ENCODE measurements around the gene ASTE1.

The ASTE1 gene

GRCh38 chr3:131036200-131036816 is 9.7 kb upstream of the ASTE1 start:
- in situ Hi-C loops (cut with HindIII; ENCODE audit: low pct_unique_long_range_greater_than_20kb, low sequenced_read_pairs) = no loop called here
- TF ChIP-seq JUND (IDR thresholded peaks at IDR 0.05; ENCODE audit: low read depth) = no peak
- DNase-seq (ENCODE audit: low read depth in 1 of 2, low spot score in 1 of 2) = no peak

GRCh38 chr3:131033480-131034080 is 7.0 kb upstream of the ASTE1 start:
- DNase-seq (ENCODE audit: low read depth in 1 of 2, low spot score in 1 of 2) = peak; percentile 21 to 74
- TF ChIP-seq JUND (IDR thresholded peaks at IDR 0.05; ENCODE audit: low read depth) = no peak
- in situ Hi-C loops (cut with HindIII; ENCODE audit: low pct_unique_long_range_greater_than_20kb, low sequenced_read_pairs) = no loop called here

- TF ChIP-seq JUND (IDR thresholded peaks at IDR 0.05; ENCODE audit: low read depth) = no peak
- in situ Hi-C loops (cut with HindIII; ENCODE audit: low pct_unique_long_range_greater_than_20kb, low sequenced_read_pairs) = no loop called here
- DNase-seq (ENCODE audit: low read depth in 1 of 2, low spot score in 1 of 2) = no peak
Observed at GRCh38 chr3:131031660-131032059, 5.0 kb upstream of the ASTE1 start.

GRCh38 chr3:131028844-131029243 is 2.2 kb upstream of the ASTE1 start:
- DNase-seq (ENCODE audit: low read depth in 1 of 2, low spot score in 1 of 2) = no peak
- in situ Hi-C loops (cut with HindIII; ENCODE audit: low pct_unique_long_range_greater_than_20kb, low sequenced_read_pairs) = no loop called here
- TF ChIP-seq JUND (IDR thresholded peaks at IDR 0.05; ENCODE audit: low read depth) = no peak

GRCh38 chr3:131025539-131025938 is 1.1 kb downstream of the ASTE1 start:
- in situ Hi-C loops (cut with HindIII; ENCODE audit: low pct_unique_long_range_greater_than_20kb, low sequenced_read_pairs) = no loop called here
- no peak for DNase-seq (ENCODE audit: low read depth in 1 of 2, low spot score in 1 of 2)
- no peak for TF ChIP-seq JUND (IDR thresholded peaks at IDR 0.05; ENCODE audit: low read depth)

- in situ Hi-C loops (cut with HindIII; ENCODE audit: low pct_unique_long_range_greater_than_20kb, low sequenced_read_pairs) = no loop called here
- DNase-seq (ENCODE audit: low read depth in 1 of 2, low spot score in 1 of 2) = no peak
- TF ChIP-seq JUND (IDR thresholded peaks at IDR 0.05; ENCODE audit: low read depth) = no peak
Observed at GRCh38 chr3:131020122-131020693, 6.4 kb downstream of the ASTE1 start.

GRCh38 chr3:131018970-131019369 is 7.7 kb downstream of the ASTE1 start:
- in situ Hi-C loops (cut with HindIII; ENCODE audit: low pct_unique_long_range_greater_than_20kb, low sequenced_read_pairs) = no loop called here
- TF ChIP-seq JUND (IDR thresholded peaks at IDR 0.05; ENCODE audit: low read depth) = no peak
- DNase-seq (ENCODE audit: low read depth in 1 of 2, low spot score in 1 of 2) = no peak

- no peak for DNase-seq (ENCODE audit: low read depth in 1 of 2, low spot score in 1 of 2)
- in situ Hi-C loops (cut with HindIII; ENCODE audit: low pct_unique_long_range_greater_than_20kb, low sequenced_read_pairs) = no loop called here
- no peak for TF ChIP-seq JUND (IDR thresholded peaks at IDR 0.05; ENCODE audit: low read depth)
Observed at GRCh38 chr3:131009698-131010097, 16.9 kb downstream of the ASTE1 start.

- no peak for TF ChIP-seq JUND (IDR thresholded peaks at IDR 0.05; ENCODE audit: low read depth)
- no peak for DNase-seq (ENCODE audit: low read depth in 1 of 2, low spot score in 1 of 2)
- in situ Hi-C loops (cut with HindIII; ENCODE audit: low pct_unique_long_range_greater_than_20kb, low sequenced_read_pairs) = no loop called here
Observed at GRCh38 chr3:131008326-131008725, 18.3 kb downstream of the ASTE1 start.

- no peak for TF ChIP-seq JUND (IDR thresholded peaks at IDR 0.05; ENCODE audit: low read depth)
- in situ Hi-C loops (cut with HindIII; ENCODE audit: low pct_unique_long_range_greater_than_20kb, low sequenced_read_pairs) = no loop called here
- DNase-seq (ENCODE audit: low read depth in 1 of 2, low spot score in 1 of 2) = no peak
Observed at GRCh38 chr3:131007782-131008181, 18.8 kb downstream of the ASTE1 start.

- no peak for DNase-seq (ENCODE audit: low read depth in 1 of 2, low spot score in 1 of 2)
- in situ Hi-C loops (cut with HindIII; ENCODE audit: low pct_unique_long_range_greater_than_20kb, low sequenced_read_pairs) = no loop called here
- TF ChIP-seq JUND (IDR thresholded peaks at IDR 0.05; ENCODE audit: low read depth) = no peak
Observed at GRCh38 chr3:131007256-131007655, 19.4 kb downstream of the ASTE1 start.

GRCh38 chr3:131004603-131005002 is 22.0 kb downstream of the ASTE1 start:
- in situ Hi-C loops (cut with HindIII; ENCODE audit: low pct_unique_long_range_greater_than_20kb, low sequenced_read_pairs) = no loop called here
- no peak for TF ChIP-seq JUND (IDR thresholded peaks at IDR 0.05; ENCODE audit: low read depth)
- no peak for DNase-seq (ENCODE audit: low read depth in 1 of 2, low spot score in 1 of 2)

GRCh38 chr3:131001071-131001470 is 25.6 kb downstream of the ASTE1 start:
- TF ChIP-seq JUND (IDR thresholded peaks at IDR 0.05; ENCODE audit: low read depth) = no peak
- in situ Hi-C loops (cut with HindIII; ENCODE audit: low pct_unique_long_range_greater_than_20kb, low sequenced_read_pairs) = no loop called here
- DNase-seq (ENCODE audit: low read depth in 1 of 2, low spot score in 1 of 2) = no peak

All from T47D (cell line).